GM12878 (cell line): ENCODE data around the gene SCN4A. TPM values are rescaled to one million over a fixed set of nuclear protein-coding genes. Genes with fewer than 3 reads are reported as not detected.

Experiments used
- CEBPZ ChIP-seq: fragments of 150-350 bp; IDR thresholded peaks from 2 replicates; pipeline ENCODE4 v1.6.1; 2016; ENCODE audit warnings: low read depth, low read length
- EP300 ChIP-seq, 2 experiments: fragments of 150-350 bp in 1 of 2; IDR thresholded peaks; 2 replicates each; pipeline ENCODE4 v1.6.1; 2011 to 2012; ENCODE audit warnings: low read depth in 2 of 2, low read length in 2 of 2, borderline replicate concordance in 1 of 2, improper control_type of control experiment in 1 of 2, inconsistent platforms in 1 of 2; ENCODE audit not compliant: control insufficient read depth in 1 of 2
- HSF1 ChIP-seq: fragments of 150-350 bp; IDR thresholded peaks from 2 replicates; pipeline ENCODE4 v1.6.1; 2014; ENCODE audit warnings: mild to moderate bottlenecking, low read depth, low read length
- SMAD1 ChIP-seq: fragments of 450-650 bp; IDR thresholded peaks from 2 replicates; pipeline ENCODE4 v1.6.1; 2018; ENCODE audit warnings: mild to moderate bottlenecking, low read depth; ENCODE audit not compliant: partially characterized antibody
- TAF1 ChIP-seq: IDR thresholded peaks from 2 replicates; pipeline ENCODE4 v1.6.1; 2011; ENCODE audit warnings: mild to moderate bottlenecking, low read depth, low read length, borderline replicate concordance
- ZBED1 ChIP-seq: IDR thresholded peaks from 2 replicates; pipeline ENCODE4 v1.6.1; 2016; ENCODE audit warnings: borderline replicate concordance
- ZNF592 ChIP-seq: fragments of 450-650 bp; IDR thresholded peaks from 2 replicates; pipeline ENCODE4 v1.6.1; 2017; ENCODE audit warnings: mild to moderate bottlenecking, moderate library complexity
- ZNF687 ChIP-seq: fragments of 450-650 bp; IDR thresholded peaks from 2 replicates; pipeline ENCODE4 v1.6.1; 2017; ENCODE audit warnings: mild to moderate bottlenecking, moderate library complexity
- polyA plus RNA-seq, 11 experiments: library from polyadenylated mRNA; depleted of rRNA in 4 of 11; unstranded in 6 of 11; stranded (reverse) in 5 of 11; fragments of >200 nt; fragmentation: Nextera tagmentation in 4 of 11; fragmentation: Illumina TruSeq in 1 of 11; extraction: Ambion mirVana in 4 of 11; extraction: Trizol in 1 of 11; gene quantifications; 1 replicate in 1 of 11; 2 replicates in 10 of 11; pipeline versions ENCODE4 v1.2.1 to v1.2.3, GENCODE V29; 2011 to 2016; ENCODE audit warnings: inconsistent platforms in 2 of 11, missing spikeins in 2 of 11, low read depth in 1 of 11
- total RNA-seq, 4 experiments: library from RNA; depleted of rRNA in 3 of 4; stranded (reverse); fragments of >200 nt in 3 of 4; fragmentation: Illumina TruSeq in 1 of 4; extraction: Trizol in 1 of 4; gene quantifications; 2 replicates each; pipeline versions ENCODE4 v1.2.1 to v1.2.3, GENCODE V29; 2013 to 2021
- TF ChIP-seq, protein P1 (sequence below): IDR thresholded peaks from 2 replicates; pipeline ENCODE4 v1.6.1; 2011; ENCODE audit warnings: low read depth, mild to moderate bottlenecking, low read length, moderate library complexity, borderline replicate concordance; ENCODE audit errors: extremely low read depth

SCN4A gene
- total and polyA plus RNA-seq, 10 of the 15 experiments (the other 5 are each of a cell fraction or from before 2014, with no cell fraction given) = under 0.01 to 0.15 (median 0.07) TPM; not detected in 4

- TF ChIP-seq ZNF687 (no peak), SMAD1 (no peak), EP300 (IDR thresholded peaks at IDR 0.05; ENCODE audit: borderline replicate concordance in 1 of 2, control insufficient read depth in 1 of 2, low read depth in 2 of 2, low read length in 2 of 2) (no peak), CEBPZ (no peak), TAF1 (no peak), HSF1 (no peak), ZBED1 (no peak), ZNF592 (no peak)
- TF ChIP-seq, protein P1, sequence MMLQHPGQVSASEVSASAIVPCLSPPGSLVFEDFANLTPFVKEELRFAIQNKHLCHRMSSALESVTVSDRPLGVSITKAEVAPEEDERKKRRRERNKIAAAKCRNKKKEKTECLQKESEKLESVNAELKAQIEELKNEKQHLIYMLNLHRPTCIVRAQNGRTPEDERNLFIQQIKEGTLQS = no peak
These were observed 43.6 kb downstream of the SCN4A start (continued) for GRCh38 chr17:63928966-63929695.
